T-helper 2 cell (primary cell): ENCODE data around the gene LRRTM4.
"Not testable (repeated sequence)": the region's sequence is repeated elsewhere in the genome, so short reads cannot be mapped to it uniquely, and the experiment has no call there.

Source experiments
- DNase-seq, 5 experiments: peaks; one replicate each; pipeline versions ENCODE4 v3.0.0 to v3.0.0-alpha.2; 2012 to 2022

The LRRTM4 gene

GRCh38 chr2:77156599-77156998 is 365.6 kb downstream of the LRRTM4 start:
- DNase-seq, result no peak

GRCh38 chr2:77155511-77155910 is 366.7 kb downstream of the LRRTM4 start:
- DNase-seq, result no peak

- DNase-seq, result no peak
Observed at GRCh38 chr2:77149565-77149964, 372.6 kb downstream of the LRRTM4 start.

- no peak for DNase-seq
Observed at GRCh38 chr2:77147153-77147552, 375.0 kb downstream of the LRRTM4 start.

GRCh38 chr2:77144772-77145171 is 377.4 kb downstream of the LRRTM4 start:
- DNase-seq, result no peak

- DNase-seq, result no peak
Observed at GRCh38 chr2:77142141-77142540, 380.0 kb downstream of the LRRTM4 start.

- not testable (repeated sequence) for DNase-seq
Observed at GRCh38 chr2:77128479-77128878, 393.7 kb downstream of the LRRTM4 start.

- no peak for DNase-seq
Observed at GRCh38 chr2:77127345-77127744, 394.8 kb downstream of the LRRTM4 start.

- DNase-seq, result no peak
Observed at GRCh38 chr2:77121518-77121917, 400.7 kb downstream of the LRRTM4 start.

- DNase-seq, result no peak
Observed at GRCh38 chr2:77119333-77119732, 402.8 kb downstream of the LRRTM4 start.

GRCh38 chr2:77108915-77109314 is 413.3 kb downstream of the LRRTM4 start:
- no peak for DNase-seq

GRCh38 chr2:77105008-77105407 is 417.2 kb downstream of the LRRTM4 start:
- no peak for DNase-seq

- no peak for DNase-seq
Observed at GRCh38 chr2:77104554-77104953, 417.6 kb downstream of the LRRTM4 start.

- no peak for DNase-seq
Observed at GRCh38 chr2:77102927-77103326, 419.2 kb downstream of the LRRTM4 start.

GRCh38 chr2:77101796-77102452 is 420.3 kb downstream of the LRRTM4 start:
- no peak for DNase-seq

GRCh38 chr2:77099961-77100360 is 422.2 kb downstream of the LRRTM4 start:
- no peak for DNase-seq

- not testable (repeated sequence) for DNase-seq
Observed at GRCh38 chr2:77095525-77095924, 426.7 kb downstream of the LRRTM4 start.

GRCh38 chr2:77095096-77095495 is 427.1 kb downstream of the LRRTM4 start:
- DNase-seq, result no peak

- DNase-seq, result not testable (repeated sequence)
Observed at GRCh38 chr2:77088424-77088823, 433.8 kb downstream of the LRRTM4 start.

GRCh38 chr2:77087987-77088414 is 434.2 kb downstream of the LRRTM4 start:
- DNase-seq, result no peak

- no peak for DNase-seq
Observed at GRCh38 chr2:77086478-77086877, 435.7 kb downstream of the LRRTM4 start.

GRCh38 chr2:77086051-77086450 is 436.1 kb downstream of the LRRTM4 start:
- DNase-seq, result no peak

- no peak for DNase-seq
Observed at GRCh38 chr2:77085561-77085960, 436.6 kb downstream of the LRRTM4 start.

- DNase-seq, result no peak
Observed at GRCh38 chr2:77081597-77081996, 440.6 kb downstream of the LRRTM4 start.

GRCh38 chr2:77064324-77064723 is 457.9 kb downstream of the LRRTM4 start:
- DNase-seq, result no peak
